ENCODE measurements around the gene PUM1.

The PUM1 gene

DNA sequence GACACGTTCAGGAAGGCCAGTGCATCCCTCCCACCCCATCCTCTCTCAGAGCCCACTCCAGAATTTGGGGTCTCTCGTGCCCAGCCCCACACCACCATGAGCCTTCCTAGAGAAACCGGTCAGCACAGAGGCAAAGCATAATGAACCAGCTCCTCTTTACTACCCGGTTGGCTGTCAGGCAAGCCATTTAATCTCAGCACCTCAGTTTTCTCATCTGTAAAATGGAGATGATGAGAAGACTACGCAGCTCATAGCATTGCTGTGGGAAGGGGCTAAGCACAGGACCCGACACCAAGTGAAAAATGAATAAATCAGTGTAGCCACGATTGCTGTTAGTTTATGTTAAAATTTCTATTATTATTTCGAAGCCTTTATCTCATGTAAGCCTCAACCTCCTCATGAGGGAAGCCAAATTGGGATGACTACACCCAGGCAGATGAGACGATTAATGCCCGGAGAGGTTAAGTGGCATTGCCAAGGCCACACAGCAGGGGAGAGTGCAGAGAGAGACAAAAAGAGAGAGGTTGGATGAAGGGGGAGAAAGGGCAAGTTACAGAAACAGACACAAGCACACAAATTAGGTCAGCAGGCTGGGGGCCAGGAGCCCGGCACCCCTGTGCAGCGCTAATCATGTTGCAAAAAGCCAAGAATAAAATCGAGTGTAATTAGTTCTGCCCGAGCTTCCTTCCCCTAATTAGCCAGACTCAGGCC lies 182.7 kb downstream of the PUM1 start:
- TF ChIP-seq, protein P1, sequence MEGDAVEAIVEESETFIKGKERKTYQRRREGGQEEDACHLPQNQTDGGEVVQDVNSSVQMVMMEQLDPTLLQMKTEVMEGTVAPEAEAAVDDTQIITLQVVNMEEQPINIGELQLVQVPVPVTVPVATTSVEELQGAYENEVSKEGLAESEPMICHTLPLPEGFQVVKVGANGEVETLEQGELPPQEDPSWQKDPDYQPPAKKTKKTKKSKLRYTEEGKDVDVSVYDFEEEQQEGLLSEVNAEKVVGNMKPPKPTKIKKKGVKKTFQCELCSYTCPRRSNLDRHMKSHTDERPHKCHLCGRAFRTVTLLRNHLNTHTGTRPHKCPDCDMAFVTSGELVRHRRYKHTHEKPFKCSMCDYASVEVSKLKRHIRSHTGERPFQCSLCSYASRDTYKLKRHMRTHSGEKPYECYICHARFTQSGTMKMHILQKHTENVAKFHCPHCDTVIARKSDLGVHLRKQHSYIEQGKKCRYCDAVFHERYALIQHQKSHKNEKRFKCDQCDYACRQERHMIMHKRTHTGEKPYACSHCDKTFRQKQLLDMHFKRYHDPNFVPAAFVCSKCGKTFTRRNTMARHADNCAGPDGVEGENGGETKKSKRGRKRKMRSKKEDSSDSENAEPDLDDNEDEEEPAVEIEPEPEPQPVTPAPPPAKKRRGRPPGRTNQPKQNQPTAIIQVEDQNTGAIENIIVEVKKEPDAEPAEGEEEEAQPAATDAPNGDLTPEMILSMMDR (IDR thresholded peaks at IDR 0.05; ENCODE audit: unreplicated experiment in 3 of 3), result no peak
- no peaks in the 10 kb centered on the region for H3K36me3 Mint-ChIP-seq (ENCODE audit: low read depth)
- no peak overlapping the region for H3K4me3 Mint-ChIP-seq
- no peaks in the 10 kb centered on the region for H3K9me3 Mint-ChIP-seq
- no peak overlapping the region for H3K27ac Mint-ChIP-seq
- H3K4me1 Mint-ChIP-seq, result peaks cover 85% of the 10 kb centered on the region
- peaks cover 19% of the 10 kb centered on the region for H3K27me3 Mint-ChIP-seq (ENCODE audit: low read depth)

Measured in nephron (organoid).